ENCODE results near the gene TRIP12. TPM values are rescaled to one million over a fixed set of nuclear protein-coding genes. Genes with fewer than 3 reads are reported as not detected.

TRIP12 gene
- total RNA-seq, 2 donors from 2014 or later = 166 to 200 TPM

- intact Hi-C loops (cut with DNase I) = no loop called here
- ATAC-seq (no peak), DNase-seq (no peak)
Measured at GRCh38 chr2:229884775-229885699, 36.8 kb downstream of the TRIP12 start.

GRCh38 chr2:229882583-229882982 lies 39.2 kb downstream of the TRIP12 start:
- ATAC-seq (no peak), DNase-seq (no peak)
- intact Hi-C loops (cut with DNase I) = no loop called here

DNA sequence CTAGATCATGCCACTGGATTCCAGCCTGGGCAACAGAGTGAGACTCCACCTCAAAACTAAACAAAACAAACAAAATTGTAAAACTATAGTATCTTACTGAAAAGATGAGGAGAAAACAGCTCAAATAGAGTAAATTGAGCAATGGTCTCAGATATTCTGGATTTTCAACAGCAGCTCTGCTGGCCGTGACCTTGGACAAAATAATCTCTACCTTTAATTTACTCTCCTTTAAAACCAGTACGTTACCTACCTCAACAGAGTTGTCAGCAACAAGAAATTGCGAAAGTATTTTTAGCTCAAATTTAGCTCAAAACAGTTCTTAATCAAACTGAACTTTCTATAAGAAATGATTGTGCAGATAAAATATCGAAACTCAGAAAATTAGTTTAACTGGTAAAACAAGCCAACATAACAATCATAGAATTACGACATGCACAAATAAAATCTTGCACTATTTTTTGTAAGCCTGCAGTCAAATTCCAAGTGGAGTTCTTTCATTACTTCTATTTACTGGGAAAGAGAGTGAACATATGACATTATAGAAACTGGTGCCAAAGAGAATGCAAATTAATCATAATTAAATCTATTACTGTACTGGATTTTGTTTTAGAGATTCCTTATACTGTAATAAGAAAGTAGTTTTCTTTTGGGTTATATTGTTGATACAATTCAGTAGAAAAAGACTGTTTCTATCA lies 40.8 kb downstream of the TRIP12 start:
- DNase-seq = no peak
- intact Hi-C loops (cut with DNase I) = no loop called here
- no peak for ATAC-seq

- ATAC-seq (no peak), DNase-seq (no peak)
- intact Hi-C loops (cut with DNase I) = no loop called here
Measured at GRCh38 chr2:229879191-229879950, 42.4 kb downstream of the TRIP12 start.

DNA sequence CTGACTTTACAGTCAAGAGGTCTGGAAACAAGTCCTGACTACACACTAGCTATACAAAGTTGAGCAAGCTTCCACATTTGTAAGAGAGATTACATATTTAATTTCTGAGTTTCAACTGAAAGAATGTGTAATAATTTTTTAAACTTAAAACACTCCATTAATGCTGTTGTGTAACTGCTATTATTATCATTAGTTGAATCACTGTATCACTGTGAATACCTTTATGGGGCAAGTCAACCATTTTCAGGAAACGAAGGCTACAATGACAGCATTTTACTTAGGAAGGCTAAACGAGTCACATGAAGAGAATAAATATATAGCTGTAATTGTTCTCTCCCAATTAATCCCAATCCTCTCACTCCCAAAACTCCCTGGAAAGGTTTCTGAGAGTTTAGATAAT lies 46.3 kb downstream of the TRIP12 start:
- intact Hi-C loops (cut with DNase I) = no loop called here
- no peak for DNase-seq
- no peak for ATAC-seq

DNA sequence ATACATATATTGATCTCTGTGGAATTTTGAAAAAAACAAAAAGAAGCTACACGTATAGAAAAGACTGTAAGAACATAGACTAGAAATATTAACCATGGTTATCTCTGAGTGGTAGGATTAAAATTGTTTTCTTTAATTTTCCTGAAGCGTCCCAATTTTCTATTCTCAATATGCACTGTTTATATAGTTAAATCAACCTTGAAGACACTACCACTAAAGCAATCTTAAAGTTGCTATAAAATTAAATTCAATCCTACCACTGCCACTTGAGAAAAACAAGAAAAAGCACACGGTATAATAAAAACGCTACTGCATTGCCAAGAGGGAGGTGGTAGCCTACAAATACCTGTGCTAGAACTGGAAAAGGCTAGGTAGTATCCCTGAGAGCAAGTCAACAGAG lies 47.2 kb downstream of the TRIP12 start:
- intact Hi-C loops (cut with DNase I) = no loop called here
- no peak for ATAC-seq
- DNase-seq = no peak

- DNase-seq = no peak
- ATAC-seq = no peak
- intact Hi-C loops (cut with DNase I) = no loop called here
Measured at GRCh38 chr2:229873123-229873581, 48.7 kb downstream of the TRIP12 start.

DNA sequence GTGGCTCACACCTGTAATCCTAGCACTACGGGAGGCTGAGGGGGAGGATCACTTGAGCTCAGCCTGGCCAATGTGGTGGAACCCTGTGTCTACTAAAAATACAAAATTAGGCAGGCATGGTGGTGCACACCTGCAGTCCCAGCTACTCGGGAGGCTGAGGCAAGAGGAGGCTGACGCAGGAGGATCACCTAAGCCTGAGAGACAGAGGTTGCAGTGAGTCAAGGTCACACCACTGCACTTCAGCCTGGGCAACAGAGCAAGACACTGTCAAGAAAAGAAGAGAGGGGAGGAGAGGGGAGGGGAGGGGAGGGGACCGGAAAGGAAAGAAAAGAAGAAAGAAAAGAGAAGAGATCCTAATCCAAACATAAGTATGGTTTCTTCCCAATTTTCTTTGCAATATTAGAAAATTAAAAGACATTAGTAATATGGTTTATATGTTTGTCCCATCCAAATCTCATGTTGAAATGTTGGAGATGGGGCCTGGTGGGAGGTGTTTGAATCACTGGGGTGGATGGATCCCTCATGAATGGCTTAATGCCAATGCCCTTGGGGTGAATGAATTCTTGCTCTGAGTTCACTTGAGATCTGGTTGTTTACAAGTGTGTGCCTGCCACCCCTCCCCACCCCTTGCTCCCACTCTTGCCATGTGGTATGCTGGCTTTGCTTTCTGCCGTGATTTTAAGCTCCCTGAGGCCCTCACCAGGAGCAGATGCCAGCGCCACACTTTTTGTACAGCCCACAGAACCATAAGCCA lies 50.7 kb downstream of the TRIP12 start:
- DNase-seq (no peak), ATAC-seq (no peak)
- intact Hi-C loops (cut with DNase I) = no loop called here

GRCh38 chr2:229869226-229869625 lies 52.6 kb downstream of the TRIP12 start:
- no peak for ATAC-seq
- intact Hi-C loops (cut with DNase I) = no loop called here

DNA sequence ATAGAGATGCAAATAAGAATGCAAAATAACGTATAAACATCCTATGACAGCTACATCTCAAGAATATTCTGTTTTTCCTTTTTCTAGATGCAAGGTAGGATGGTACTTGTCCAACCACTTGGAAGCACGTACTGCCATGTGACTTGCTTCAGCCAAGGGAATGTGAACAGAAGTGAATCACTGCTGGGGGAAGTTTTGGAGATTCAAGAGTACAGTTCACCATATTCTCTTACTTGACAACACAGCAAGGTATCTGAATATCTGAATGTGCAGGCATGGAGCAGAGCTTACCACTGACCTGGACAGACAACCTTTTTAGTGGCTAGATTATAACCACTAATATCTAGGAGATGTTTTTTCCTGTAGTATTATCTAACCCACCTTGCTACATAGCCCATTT lies 53.0 kb downstream of the TRIP12 start:
- ATAC-seq = no peak
- DNase-seq = no peak
- intact Hi-C loops (cut with DNase I) = no loop called here

More at GRCh38 chr2:229869226-229869625, 52.6 kb downstream of the TRIP12 start:
- no peak for DNase-seq

GRCh38 chr2:229865033-229865432 lies 56.8 kb downstream of the TRIP12 start:
- ATAC-seq (no peak), DNase-seq (no peak)
- intact Hi-C loops (cut with DNase I) = no loop called here

DNA sequence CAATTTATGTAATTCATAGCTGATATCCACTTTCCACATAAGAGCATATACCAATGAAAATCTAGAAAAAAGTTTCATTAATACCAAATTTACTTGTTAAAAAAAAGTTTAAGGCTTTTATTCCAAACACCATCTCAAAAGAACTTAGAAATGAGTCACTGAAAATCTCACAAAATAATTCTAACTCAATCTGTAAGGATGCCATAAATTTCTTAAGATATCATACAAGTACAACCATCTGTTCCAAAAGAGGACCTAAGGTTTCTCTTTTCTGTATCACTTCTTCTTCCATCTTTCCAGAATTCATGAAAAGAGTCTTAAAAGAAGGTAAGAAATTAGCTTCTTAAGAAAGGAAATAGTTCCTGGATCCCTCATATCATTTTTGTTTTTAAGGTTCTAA lies 60.4 kb downstream of the TRIP12 start:
- no peak for ATAC-seq
- intact Hi-C loops (cut with DNase I) = no loop called here
- DNase-seq = no peak

DNA sequence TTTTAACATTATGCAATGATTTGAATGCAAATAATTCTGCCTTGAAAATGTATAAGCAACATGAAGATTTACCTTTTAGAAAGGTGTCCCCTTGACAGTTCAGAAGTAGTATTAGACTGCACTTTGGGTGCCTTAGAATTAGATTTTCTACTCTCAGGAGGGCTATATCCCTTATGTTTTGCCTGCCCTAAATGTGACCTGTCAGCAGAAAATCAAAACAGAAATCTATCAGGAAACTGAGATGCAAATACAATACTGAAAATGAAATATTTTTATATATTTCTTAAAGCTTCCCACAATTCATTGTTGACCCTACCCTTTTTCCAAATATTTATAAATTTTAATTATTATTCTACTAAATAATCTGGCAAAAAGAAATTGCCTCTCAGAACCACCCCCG lies 61.5 kb downstream of the TRIP12 start:
- intact Hi-C loops (cut with DNase I) = no loop called here
- DNase-seq (no peak), ATAC-seq (no peak)

- no peak for DNase-seq
- intact Hi-C loops (cut with DNase I) = loop anchor here in 1 of 2 donors (10.0 kb wide), 1 partner anchor 46 kb away; no protein-coding TSS in a partner anchor
- ATAC-seq = no peak
Measured at GRCh38 chr2:229858351-229858750, 63.5 kb downstream of the TRIP12 start.

GRCh38 chr2:229857634-229858033 lies 64.2 kb downstream of the TRIP12 start:
- ATAC-seq (no peak), DNase-seq (no peak)
- intact Hi-C loops (cut with DNase I) = loop anchor here in 1 of 2 donors (10.0 kb wide), 1 partner anchor 47 kb away; no protein-coding TSS in a partner anchor

DNA sequence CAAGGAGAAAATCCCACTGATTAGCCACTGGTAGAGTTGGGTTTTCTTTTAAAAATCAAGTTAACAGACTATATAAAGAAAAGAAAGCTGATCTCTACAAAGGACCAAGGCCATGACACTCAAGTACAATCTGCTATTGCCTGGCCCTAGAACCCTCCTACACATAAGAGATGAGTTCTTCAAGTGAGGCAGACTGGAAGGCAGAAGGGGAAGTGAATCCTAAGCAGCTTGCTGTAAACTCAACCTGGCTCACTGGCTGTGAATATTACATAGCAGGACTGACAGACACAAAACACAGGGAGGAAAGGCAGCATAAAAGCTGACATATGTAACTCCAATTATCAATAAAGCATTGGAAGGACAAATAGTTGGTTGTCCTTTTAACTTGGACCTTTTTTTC lies 65.4 kb downstream of the TRIP12 start:
- ATAC-seq (peak in 1 of 2 donors; percentile 31), DNase-seq (no peak)
- intact Hi-C loops (cut with DNase I) = loop anchor here in 1 of 2 donors (10.0 kb wide), 1 partner anchor 48 kb away; no protein-coding TSS in a partner anchor

GRCh38 chr2:229855116-229855515 lies 66.7 kb downstream of the TRIP12 start:
- no peak for DNase-seq
- intact Hi-C loops (cut with DNase I) = loop anchor here in 1 of 2 donors (10.0 kb wide), 1 partner anchor 50 kb away; no protein-coding TSS in a partner anchor
- ATAC-seq = no peak

DNA sequence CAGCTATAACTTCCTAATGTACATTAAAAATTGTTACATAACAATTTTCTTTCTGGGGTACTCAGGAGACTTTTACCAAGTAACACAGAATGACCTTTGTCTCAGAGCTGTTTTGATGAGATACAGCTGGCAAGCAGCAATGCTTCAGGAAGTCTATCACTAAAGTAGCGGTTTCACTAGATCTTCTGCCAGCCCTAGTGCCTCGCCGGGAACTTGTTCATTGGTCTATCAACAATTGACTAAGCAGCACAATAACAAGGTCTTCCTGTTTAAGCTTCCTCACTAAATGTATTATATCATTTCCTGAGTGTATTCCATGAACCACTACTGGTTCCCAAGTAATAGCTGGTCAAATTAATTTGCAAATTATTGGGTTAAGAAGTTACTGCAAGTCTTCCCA lies 69.2 kb downstream of the TRIP12 start:
- peak; percentile 74 to 81 for ATAC-seq
- intact Hi-C loops (cut with DNase I) = loop anchor here in 1 of 2 donors (10.0 kb wide), 1 partner anchor 52 kb away; no protein-coding TSS in a partner anchor
- DNase-seq = peak; percentile 53

Data from left cardiac atrium (tissue), 4 donors.